Measurements from ENCODE around the gene POU2F1. TPM values are rescaled to one million over a fixed set of nuclear protein-coding genes. Genes with fewer than 3 reads are reported as not detected.

POU2F1 gene
- total RNA-seq, 1 experiment from 2014 or later, result 25.3 TPM

- CTCF ChIA-PET, result interaction anchor here (0.6 kb wide), 2 partner anchors 13 to 333 kb away, joined by 4 to 7 read pairs; no protein-coding TSS in a partner anchor
- peaks cover 21% of the 10 kb centered on the region for H3K4me1 Mint-ChIP-seq (ENCODE audit: low read depth, unreplicated experiment)
- H3K27me3 Mint-ChIP-seq (ENCODE audit: unreplicated experiment), result no peaks in the 10 kb centered on the region
- no peak for DNase-seq
- no peaks in the 10 kb centered on the region for H3K36me3 Mint-ChIP-seq (ENCODE audit: insufficient read depth, unreplicated experiment)
- no peaks in the 10 kb centered on the region for H3K9me3 Mint-ChIP-seq (ENCODE audit: low read depth, unreplicated experiment)
- intact Hi-C loops (cut with micrococcal nuclease; ENCODE audit: unreplicated experiment), result no loop called here
- no peak for TF ChIP-seq CTCF (IDR thresholded peaks at IDR 0.05; ENCODE audit: unreplicated experiment)
- no TSS peak for BruUV-seq (replicated peaks)
- no peak overlapping the region for H3K27ac Mint-ChIP-seq (ENCODE audit: unreplicated experiment)
- no peak overlapping the region for H3K4me3 Mint-ChIP-seq (ENCODE audit: low read depth, unreplicated experiment)
These were observed 144.7 kb downstream of the POU2F1 start for GRCh38 chr1:167365360-167365759.

DNA sequence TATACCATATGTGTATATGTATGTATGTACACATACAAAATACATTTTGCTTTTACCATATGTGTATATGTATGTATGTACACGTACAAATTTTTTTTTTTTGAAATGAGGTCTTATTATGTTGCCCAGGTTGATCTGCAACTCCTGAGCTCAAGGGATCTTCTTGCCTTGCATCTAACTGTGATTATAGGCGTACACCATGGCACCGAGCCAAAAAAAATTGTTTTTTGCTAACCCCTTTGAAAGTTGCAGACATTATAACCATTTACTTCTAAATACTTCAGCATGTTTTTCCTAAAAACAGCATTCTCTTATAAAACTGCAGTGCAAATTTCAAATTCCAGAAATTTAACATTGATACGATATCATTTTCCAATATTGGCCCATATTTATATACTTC lies 147.0 kb downstream of the POU2F1 start:
- intact Hi-C loops (cut with micrococcal nuclease; ENCODE audit: unreplicated experiment), result no loop called here
- TF ChIP-seq CTCF (IDR thresholded peaks at IDR 0.05; ENCODE audit: unreplicated experiment), result no peak

DNA sequence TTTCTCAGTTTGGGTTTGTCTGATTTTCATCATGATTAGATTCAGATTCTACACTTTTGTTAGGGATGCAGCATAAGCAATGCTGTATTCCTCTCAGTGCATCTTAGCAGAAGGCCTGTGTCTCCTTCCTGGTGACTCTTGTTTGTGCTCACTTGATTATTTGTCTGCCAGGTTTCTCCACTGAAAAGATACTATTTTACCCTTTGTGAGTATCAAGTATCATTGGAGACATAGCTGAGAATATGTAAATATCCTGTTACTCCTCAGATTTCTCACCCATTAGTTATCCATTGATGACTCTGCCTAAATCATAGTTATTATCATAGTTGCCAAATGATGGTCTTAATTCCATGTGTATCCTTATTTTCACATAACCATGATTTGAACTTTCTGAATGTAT lies 148.5 kb downstream of the POU2F1 start:
- CTCF ChIA-PET, result interaction anchor here (0.6 kb wide), 1 partner anchor 149 kb away, joined by 3 read pairs; no protein-coding TSS in a partner anchor
- no peak overlapping the region for H3K27ac Mint-ChIP-seq (ENCODE audit: unreplicated experiment)
- peaks cover 7% of the 10 kb centered on the region for H3K4me1 Mint-ChIP-seq (ENCODE audit: low read depth, unreplicated experiment)
- no peak for TF ChIP-seq CTCF (IDR thresholded peaks at IDR 0.05; ENCODE audit: unreplicated experiment)
- no peaks in the 10 kb centered on the region for H3K9me3 Mint-ChIP-seq (ENCODE audit: low read depth, unreplicated experiment)
- H3K27me3 Mint-ChIP-seq (ENCODE audit: unreplicated experiment), result no peaks in the 10 kb centered on the region
- H3K36me3 Mint-ChIP-seq (ENCODE audit: insufficient read depth, unreplicated experiment), result no peaks in the 10 kb centered on the region
- intact Hi-C loops (cut with micrococcal nuclease; ENCODE audit: unreplicated experiment), result no loop called here
- no peak overlapping the region for H3K4me3 Mint-ChIP-seq (ENCODE audit: low read depth, unreplicated experiment)
- no peak for DNase-seq
- BruUV-seq (replicated peaks), result no TSS peak

More for the DNA sequence above, 147.0 kb downstream of the POU2F1 start:
- Mint-ChIP-seq H3K4me3 (ENCODE audit: low read depth, unreplicated experiment) (no peak overlapping the region), H3K36me3 (ENCODE audit: insufficient read depth, unreplicated experiment) (no peaks in the 10 kb centered on the region), H3K9me3 (ENCODE audit: low read depth, unreplicated experiment) (no peaks in the 10 kb centered on the region), H3K4me1 (ENCODE audit: low read depth, unreplicated experiment) (peaks cover 7% of the 10 kb centered on the region), H3K27ac (ENCODE audit: unreplicated experiment) (no peak overlapping the region), H3K27me3 (ENCODE audit: unreplicated experiment) (no peaks in the 10 kb centered on the region)
- no peak for DNase-seq
- no TSS peak for BruUV-seq (replicated peaks)
- CTCF ChIA-PET, result interaction anchor here (0.5 kb wide), 1 partner anchor 172 kb away, joined by 8 read pairs; no protein-coding TSS in a partner anchor

DNA sequence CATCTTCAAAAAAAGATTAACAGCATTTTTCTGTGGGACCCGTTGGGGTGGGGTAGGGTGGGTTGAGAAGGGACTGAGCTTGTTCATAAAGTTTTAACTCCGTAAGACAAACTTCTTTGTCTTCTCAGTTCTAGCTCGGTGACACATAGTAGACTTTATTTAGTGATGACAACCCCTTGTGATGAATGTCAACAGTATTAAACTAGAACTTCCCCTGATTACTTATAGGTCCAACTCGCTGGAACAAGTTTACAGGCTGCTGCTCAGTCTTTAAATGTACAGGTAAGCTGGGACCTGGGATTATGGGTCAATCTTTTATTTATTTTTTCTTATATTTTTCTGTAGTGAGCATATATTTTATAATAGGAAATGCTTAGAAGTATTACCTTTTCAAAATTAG lies 149.2 kb downstream of the POU2F1 start:
- no peak for DNase-seq
- BruUV-seq (replicated peaks), result no TSS peak
- Mint-ChIP-seq H3K27me3 (ENCODE audit: unreplicated experiment) (no peaks in the 10 kb centered on the region), H3K9me3 (ENCODE audit: low read depth, unreplicated experiment) (no peaks in the 10 kb centered on the region), H3K4me3 (ENCODE audit: low read depth, unreplicated experiment) (no peak overlapping the region), H3K36me3 (ENCODE audit: insufficient read depth, unreplicated experiment) (no peaks in the 10 kb centered on the region), H3K27ac (ENCODE audit: unreplicated experiment) (no peak overlapping the region), H3K4me1 (ENCODE audit: low read depth, unreplicated experiment) (peaks cover 7% of the 10 kb centered on the region)
- TF ChIP-seq CTCF (IDR thresholded peaks at IDR 0.05; ENCODE audit: unreplicated experiment), result no peak
- intact Hi-C loops (cut with micrococcal nuclease; ENCODE audit: unreplicated experiment), result no loop called here
- CTCF ChIA-PET, result no interaction called here
